HepG2 (cell line): Measurements from ENCODE around the gene PRRC2A. TPM values are rescaled to one million over a fixed set of nuclear protein-coding genes. Genes with fewer than 3 reads are reported as not detected.

Experiments used
- CEBPB ChIP-seq: IDR thresholded peaks from 2 replicates; pipeline ENCODE4 v1.6.1; 2011; ENCODE audit warnings: low read depth, low read length, improper control_type of control experiment, borderline replicate concordance
- GPN1 ChIP-seq: sonication (generic); formaldehyde crosslinking; IDR thresholded peaks from 2 replicates; pipeline ENCODE4 v1.5.1; 2020; ENCODE audit warnings: missing genetic modification reagents, borderline replicate concordance
- MXI1 ChIP-seq: IDR thresholded peaks from 3 replicates; pipeline ENCODE4 v1.6.1; 2012; ENCODE audit warnings: low read depth, low read length, inconsistent platforms, borderline replicate concordance
- POLR2A ChIP-seq, 2 experiments: IDR thresholded peaks; 2 replicates each; pipeline ENCODE4 v1.6.1; 2011; ENCODE audit warnings: low read depth in 2 of 2, low read length in 2 of 2, mild to moderate bottlenecking in 1 of 2, moderate library complexity in 1 of 2; ENCODE audit not compliant: insufficient read depth in 1 of 2
- SMC3 ChIP-seq: IDR thresholded peaks from 2 replicates; pipeline ENCODE4 v1.6.1; 2011; ENCODE audit warnings: low read length, improper control_type of control experiment
- ZNF264 ChIP-seq: sonication (generic); formaldehyde crosslinking; IDR thresholded peaks from 2 replicates; pipeline ENCODE4 v1.4.0; 2020; ENCODE audit warnings: missing genetic modification reagents
- ZNF7 ChIP-seq: IDR thresholded peaks from 2 replicates; pipeline ENCODE4 v1.6.1; 2016; ENCODE audit warnings: missing biosample characterization, missing genetic modification reagents
- ZNF777 ChIP-seq: sonication (generic); formaldehyde crosslinking; IDR thresholded peaks from 2 replicates; pipeline ENCODE4 v1.4.0; 2020; ENCODE audit warnings: missing genetic modification reagents
- polyA plus RNA-seq, 8 experiments: library from polyadenylated mRNA; depleted of rRNA in 3 of 8; stranded (reverse) in 7 of 8; unstranded in 1 of 8; fragments of >200 nt; fragmentation: Illumina TruSeq in 4 of 8; extraction: Trizol in 4 of 8; gene quantifications; 2 replicates each; pipeline versions ENCODE4 v1.2.1 to v1.2.3, GENCODE V29; 2011 to 2016; ENCODE audit warnings: low read depth in 4 of 8, missing spikeins in 1 of 8, mixed read lengths in 1 of 8; ENCODE audit not compliant: insufficient read depth in 1 of 8
- total RNA-seq, 5 experiments: library from RNA; depleted of rRNA; stranded (reverse); fragments of >200 nt; fragmentation: Illumina TruSeq; extraction: Trizol; gene quantifications; 2 replicates each; pipeline ENCODE4 v1.2.3, GENCODE V29; 2016; ENCODE audit warnings: low read depth in 1 of 5
- TF ChIP-seq, protein P1 (sequence below): sonication (generic); formaldehyde crosslinking; IDR thresholded peaks from 2 replicates; pipeline ENCODE4 v1.5.0; 2020; ENCODE audit warnings: mild to moderate bottlenecking, missing genetic modification reagents, borderline replicate concordance
- TF ChIP-seq, protein P2 (sequence below): sonication (generic); formaldehyde crosslinking; IDR thresholded peaks from 2 replicates; pipeline ENCODE4 v1.4.0; 2020; ENCODE audit warnings: missing genetic modification reagents
- TF ChIP-seq, protein P3 (sequence below): sonication (generic); formaldehyde crosslinking; IDR thresholded peaks from 2 replicates; pipeline ENCODE4 v1.5.0; 2020; ENCODE audit warnings: missing genetic modification reagents
- TF ChIP-seq, protein P4 (sequence below): IDR thresholded peaks from 2 replicates; pipeline ENCODE4 v1.4.0; 2020; ENCODE audit warnings: mild to moderate bottlenecking, missing genetic modification reagents

Gene PRRC2A
- total and polyA plus RNA-seq, 2 of the 13 experiments (the other 11 are each of a cell fraction or from before 2014, with no cell fraction given), result 38.9 to 47.4 TPM

DNA sequence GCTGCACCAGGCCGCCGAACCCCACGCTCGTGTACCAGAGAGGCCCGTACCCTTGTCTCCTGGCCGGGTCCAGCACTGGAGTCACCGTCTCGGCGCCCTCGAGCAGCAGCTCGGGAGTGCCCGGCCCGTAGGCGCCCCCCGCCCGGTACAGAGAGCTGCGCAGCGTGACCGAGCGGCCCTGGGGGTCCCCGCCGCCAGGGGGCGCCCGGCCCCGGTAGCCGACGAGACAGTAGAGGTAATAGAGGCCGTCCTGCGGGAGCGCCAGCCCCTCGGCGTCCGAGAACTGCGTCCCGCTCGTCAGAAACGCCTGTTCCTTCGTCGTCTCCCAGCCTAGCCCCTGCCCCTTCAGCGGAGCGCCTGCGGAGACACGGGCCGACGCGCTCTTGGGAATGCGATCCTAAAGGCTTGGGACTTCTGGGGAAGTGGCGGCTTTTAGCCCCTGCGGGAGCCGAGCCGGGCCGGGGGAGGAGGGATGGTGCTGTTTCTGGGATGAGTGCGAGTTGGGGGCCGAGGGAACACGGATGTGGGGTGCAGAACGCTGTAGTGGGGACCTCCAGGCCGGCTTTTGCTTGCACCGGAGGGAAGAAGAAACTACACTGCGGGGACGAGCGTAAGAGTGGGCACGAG is 39.6 kb upstream of the PRRC2A start (continued):
- TF ChIP-seq, protein P1, sequence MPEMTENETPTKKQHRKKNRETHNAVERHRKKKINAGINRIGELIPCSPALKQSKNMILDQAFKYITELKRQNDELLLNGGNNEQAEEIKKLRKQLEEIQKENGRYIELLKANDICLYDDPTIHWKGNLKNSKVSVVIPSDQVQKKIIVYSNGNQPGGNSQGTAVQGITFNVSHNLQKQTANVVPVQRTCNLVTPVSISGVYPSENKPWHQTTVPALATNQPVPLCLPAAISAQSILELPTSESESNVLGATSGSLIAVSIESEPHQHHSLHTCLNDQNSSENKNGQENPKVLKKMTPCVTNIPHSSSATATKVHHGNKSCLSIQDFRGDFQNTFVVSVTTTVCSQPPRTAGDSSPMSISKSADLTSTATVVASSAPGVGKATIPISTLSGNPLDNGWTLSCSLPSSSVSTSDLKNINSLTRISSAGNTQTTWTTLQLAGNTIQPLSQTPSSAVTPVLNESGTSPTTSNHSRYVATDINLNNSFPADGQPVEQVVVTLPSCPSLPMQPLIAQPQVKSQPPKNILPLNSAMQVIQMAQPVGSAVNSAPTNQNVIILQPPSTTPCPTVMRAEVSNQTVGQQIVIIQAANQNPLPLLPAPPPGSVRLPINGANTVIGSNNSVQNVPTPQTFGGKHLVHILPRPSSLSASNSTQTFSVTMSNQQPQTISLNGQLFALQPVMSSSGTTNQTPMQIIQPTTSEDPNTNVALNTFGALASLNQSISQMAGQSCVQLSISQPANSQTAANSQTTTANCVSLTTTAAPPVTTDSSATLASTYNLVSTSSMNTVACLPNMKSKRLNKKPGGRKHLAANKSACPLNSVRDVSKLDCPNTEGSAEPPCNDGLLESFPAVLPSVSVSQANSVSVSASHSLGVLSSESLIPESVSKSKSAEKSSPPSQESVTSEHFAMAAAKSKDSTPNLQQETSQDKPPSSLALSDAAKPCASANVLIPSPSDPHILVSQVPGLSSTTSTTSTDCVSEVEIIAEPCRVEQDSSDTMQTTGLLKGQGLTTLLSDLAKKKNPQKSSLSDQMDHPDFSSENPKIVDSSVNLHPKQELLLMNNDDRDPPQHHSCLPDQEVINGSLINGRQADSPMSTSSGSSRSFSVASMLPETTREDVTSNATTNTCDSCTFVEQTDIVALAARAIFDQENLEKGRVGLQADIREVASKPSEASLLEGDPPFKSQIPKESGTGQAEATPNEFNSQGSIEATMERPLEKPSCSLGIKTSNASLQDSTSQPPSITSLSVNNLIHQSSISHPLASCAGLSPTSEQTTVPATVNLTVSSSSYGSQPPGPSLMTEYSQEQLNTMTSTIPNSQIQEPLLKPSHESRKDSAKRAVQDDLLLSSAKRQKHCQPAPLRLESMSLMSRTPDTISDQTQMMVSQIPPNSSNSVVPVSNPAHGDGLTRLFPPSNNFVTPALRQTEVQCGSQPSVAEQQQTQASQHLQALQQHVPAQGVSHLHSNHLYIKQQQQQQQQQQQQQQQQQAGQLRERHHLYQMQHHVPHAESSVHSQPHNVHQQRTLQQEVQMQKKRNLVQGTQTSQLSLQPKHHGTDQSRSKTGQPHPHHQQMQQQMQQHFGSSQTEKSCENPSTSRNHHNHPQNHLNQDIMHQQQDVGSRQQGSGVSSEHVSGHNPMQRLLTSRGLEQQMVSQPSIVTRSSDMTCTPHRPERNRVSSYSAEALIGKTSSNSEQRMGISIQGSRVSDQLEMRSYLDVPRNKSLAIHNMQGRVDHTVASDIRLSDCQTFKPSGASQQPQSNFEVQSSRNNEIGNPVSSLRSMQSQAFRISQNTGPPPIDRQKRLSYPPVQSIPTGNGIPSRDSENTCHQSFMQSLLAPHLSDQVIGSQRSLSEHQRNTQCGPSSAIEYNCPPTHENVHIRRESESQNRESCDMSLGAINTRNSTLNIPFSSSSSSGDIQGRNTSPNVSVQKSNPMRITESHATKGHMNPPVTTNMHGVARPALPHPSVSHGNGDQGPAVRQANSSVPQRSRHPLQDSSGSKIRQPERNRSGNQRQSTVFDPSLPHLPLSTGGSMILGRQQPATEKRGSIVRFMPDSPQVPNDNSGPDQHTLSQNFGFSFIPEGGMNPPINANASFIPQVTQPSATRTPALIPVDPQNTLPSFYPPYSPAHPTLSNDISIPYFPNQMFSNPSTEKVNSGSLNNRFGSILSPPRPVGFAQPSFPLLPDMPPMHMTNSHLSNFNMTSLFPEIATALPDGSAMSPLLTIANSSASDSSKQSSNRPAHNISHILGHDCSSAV (CRISPR knock-in tag), result no peak
- TF ChIP-seq POLR2A (IDR thresholded peaks at IDR 0.05; ENCODE audit: insufficient read depth in 1 of 2, low read depth in 2 of 2, low read length in 2 of 2) (peak in 1 of 2 experiments; percentile 53; a peak in 1 of 4 replicates), CEBPB (no peak), SMC3 (peak; percentile 38; the same call in 1 of the 2 replicates), MXI1 (peak; percentile 63; the same call in 2 of the 3 replicates), GPN1 (peak; percentile 26; the same call in 1 of the 2 replicates), ZNF7 (CRISPR knock-in tag) (no peak), ZNF777 (CRISPR knock-in tag) (peak; percentile 83), ZNF264 (CRISPR knock-in tag) (no peak)
- TF ChIP-seq, protein P2, sequence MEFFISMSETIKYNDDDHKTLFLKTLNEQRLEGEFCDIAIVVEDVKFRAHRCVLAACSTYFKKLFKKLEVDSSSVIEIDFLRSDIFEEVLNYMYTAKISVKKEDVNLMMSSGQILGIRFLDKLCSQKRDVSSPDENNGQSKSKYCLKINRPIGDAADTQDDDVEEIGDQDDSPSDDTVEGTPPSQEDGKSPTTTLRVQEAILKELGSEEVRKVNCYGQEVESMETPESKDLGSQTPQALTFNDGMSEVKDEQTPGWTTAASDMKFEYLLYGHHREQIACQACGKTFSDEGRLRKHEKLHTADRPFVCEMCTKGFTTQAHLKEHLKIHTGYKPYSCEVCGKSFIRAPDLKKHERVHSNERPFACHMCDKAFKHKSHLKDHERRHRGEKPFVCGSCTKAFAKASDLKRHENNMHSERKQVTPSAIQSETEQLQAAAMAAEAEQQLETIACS (CRISPR knock-in tag), result peak; percentile 59; the same call in 1 of the 2 replicates
- TF ChIP-seq, protein P3, sequence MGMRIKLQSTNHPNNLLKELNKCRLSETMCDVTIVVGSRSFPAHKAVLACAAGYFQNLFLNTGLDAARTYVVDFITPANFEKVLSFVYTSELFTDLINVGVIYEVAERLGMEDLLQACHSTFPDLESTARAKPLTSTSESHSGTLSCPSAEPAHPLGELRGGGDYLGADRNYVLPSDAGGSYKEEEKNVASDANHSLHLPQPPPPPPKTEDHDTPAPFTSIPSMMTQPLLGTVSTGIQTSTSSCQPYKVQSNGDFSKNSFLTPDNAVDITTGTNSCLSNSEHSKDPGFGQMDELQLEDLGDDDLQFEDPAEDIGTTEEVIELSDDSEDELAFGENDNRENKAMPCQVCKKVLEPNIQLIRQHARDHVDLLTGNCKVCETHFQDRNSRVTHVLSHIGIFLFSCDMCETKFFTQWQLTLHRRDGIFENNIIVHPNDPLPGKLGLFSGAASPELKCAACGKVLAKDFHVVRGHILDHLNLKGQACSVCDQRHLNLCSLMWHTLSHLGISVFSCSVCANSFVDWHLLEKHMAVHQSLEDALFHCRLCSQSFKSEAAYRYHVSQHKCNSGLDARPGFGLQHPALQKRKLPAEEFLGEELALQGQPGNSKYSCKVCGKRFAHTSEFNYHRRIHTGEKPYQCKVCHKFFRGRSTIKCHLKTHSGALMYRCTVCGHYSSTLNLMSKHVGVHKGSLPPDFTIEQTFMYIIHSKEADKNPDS (CRISPR knock-in tag), result peak; percentile 45; the same call in 1 of the 2 replicates
- TF ChIP-seq, protein P4, sequence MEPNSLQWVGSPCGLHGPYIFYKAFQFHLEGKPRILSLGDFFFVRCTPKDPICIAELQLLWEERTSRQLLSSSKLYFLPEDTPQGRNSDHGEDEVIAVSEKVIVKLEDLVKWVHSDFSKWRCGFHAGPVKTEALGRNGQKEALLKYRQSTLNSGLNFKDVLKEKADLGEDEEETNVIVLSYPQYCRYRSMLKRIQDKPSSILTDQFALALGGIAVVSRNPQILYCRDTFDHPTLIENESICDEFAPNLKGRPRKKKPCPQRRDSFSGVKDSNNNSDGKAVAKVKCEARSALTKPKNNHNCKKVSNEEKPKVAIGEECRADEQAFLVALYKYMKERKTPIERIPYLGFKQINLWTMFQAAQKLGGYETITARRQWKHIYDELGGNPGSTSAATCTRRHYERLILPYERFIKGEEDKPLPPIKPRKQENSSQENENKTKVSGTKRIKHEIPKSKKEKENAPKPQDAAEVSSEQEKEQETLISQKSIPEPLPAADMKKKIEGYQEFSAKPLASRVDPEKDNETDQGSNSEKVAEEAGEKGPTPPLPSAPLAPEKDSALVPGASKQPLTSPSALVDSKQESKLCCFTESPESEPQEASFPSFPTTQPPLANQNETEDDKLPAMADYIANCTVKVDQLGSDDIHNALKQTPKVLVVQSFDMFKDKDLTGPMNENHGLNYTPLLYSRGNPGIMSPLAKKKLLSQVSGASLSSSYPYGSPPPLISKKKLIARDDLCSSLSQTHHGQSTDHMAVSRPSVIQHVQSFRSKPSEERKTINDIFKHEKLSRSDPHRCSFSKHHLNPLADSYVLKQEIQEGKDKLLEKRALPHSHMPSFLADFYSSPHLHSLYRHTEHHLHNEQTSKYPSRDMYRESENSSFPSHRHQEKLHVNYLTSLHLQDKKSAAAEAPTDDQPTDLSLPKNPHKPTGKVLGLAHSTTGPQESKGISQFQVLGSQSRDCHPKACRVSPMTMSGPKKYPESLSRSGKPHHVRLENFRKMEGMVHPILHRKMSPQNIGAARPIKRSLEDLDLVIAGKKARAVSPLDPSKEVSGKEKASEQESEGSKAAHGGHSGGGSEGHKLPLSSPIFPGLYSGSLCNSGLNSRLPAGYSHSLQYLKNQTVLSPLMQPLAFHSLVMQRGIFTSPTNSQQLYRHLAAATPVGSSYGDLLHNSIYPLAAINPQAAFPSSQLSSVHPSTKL (CRISPR knock-in tag), result peak; percentile 65; the same call in 1 of the 2 replicates
